Keratinocyte (primary cell): ENCODE data around the gene LELP1.

Source experiments
- CTCF ChIP-seq, 3 experiments: IDR thresholded peaks in 1 of 3; conservative IDR thresholded peaks in 1 of 3; optimal IDR thresholded peaks in 1 of 3; 2 replicates in 2 of 3; 3 replicates in 1 of 3; pipeline versions ENCODE3 to v1.5.1; 2011; ENCODE audit warnings: low read length in 3 of 3, mild to moderate bottlenecking in 3 of 3, moderate library complexity in 2 of 3, control low read depth in 1 of 3, inconsistent platforms in 1 of 3; ENCODE audit not compliant: insufficient read depth in 2 of 3; ENCODE audit errors: extremely low read depth in 1 of 3
- EZH2 ChIP-seq: IDR thresholded peaks from one replicate; pipeline ENCODE4 v1.6.1; 2012; ENCODE audit warnings: inconsistent platforms, mild to moderate bottlenecking, low read length, moderate library complexity

- TF ChIP-seq CTCF (optimal IDR thresholded peaks at IDR 0.05 in 1 of 3, IDR thresholded peaks at IDR 0.05 in 1 of 3, conservative IDR thresholded peaks at IDR 0.05 in 1 of 3; ENCODE audit: extremely low read depth in 1 of 3, insufficient read depth in 2 of 3, low read length in 3 of 3) (no peak), EZH2 (no peak)
Measured at GRCh38 chr1:153194331-153195050, 8.7 kb upstream of the LELP1 start.
